ENCODE results near the gene MEAK7. TPM values are rescaled to one million over a fixed set of nuclear protein-coding genes. Genes with fewer than 3 reads are reported as not detected.

MEAK7 gene
- total and polyA plus RNA-seq, 2 of the 8 experiments (the other 6 are each of a cell fraction or from before 2014, with no cell fraction given), result 9.6 to 19.6 TPM

- TF ChIP-seq SUZ12 (IDR thresholded peaks at IDR 0.05; ENCODE audit: low read length) (no peak), POLR2AphosphoS5 (IDR thresholded peaks at IDR 0.05; ENCODE audit: low read depth, low read length) (0 out of 2 replicates have a peak, but pooled peaks have one; percentile 48), BRCA1 (IDR thresholded peaks at IDR 0.05; ENCODE audit: low read depth, low read length) (no peak), BACH1 (IDR thresholded peaks at IDR 0.05; ENCODE audit: low read length) (no peak), TAF7 (optimal IDR thresholded peaks at IDR 0.05; ENCODE audit: borderline replicate concordance, low read depth, low read length) (peak; percentile 65), CTBP2 (IDR thresholded peaks at IDR 0.05; ENCODE audit: borderline replicate concordance, insufficient read depth, insufficient read length, low read length) (no peak), JUN (IDR thresholded peaks at IDR 0.05; ENCODE audit: low read depth, low read length) (no peak), JUND (IDR thresholded peaks at IDR 0.05; ENCODE audit: low read length) (peak; percentile 35; the same call in 1 of the 2 replicates), ATF2 (IDR thresholded peaks at IDR 0.05; ENCODE audit: low read length) (no peak), HDAC6 (IDR thresholded peaks at IDR 0.05; ENCODE audit: low read depth, low read length) (no peak), RFX5 (IDR thresholded peaks at IDR 0.05; ENCODE audit: borderline replicate concordance, low read depth, low read length) (no peak), E2F6 (IDR thresholded peaks at IDR 0.05) (no peak), EP300 (IDR thresholded peaks at IDR 0.05; ENCODE audit: borderline replicate concordance in 1 of 2, low read depth in 2 of 2, low read length in 2 of 2) (0 out of 3 replicates have a peak, but pooled peaks of 1 of the 2 experiments have one; percentile 21), NANOG (IDR thresholded peaks at IDR 0.05; ENCODE audit: insufficient read depth, low read depth, low read length, poor library complexity, severe bottlenecking) (no peak), CHD1 (IDR thresholded peaks at IDR 0.05; ENCODE audit: low read depth, low read length) (no peak), CTCF (IDR thresholded peaks at IDR 0.05; ENCODE audit: control extremely low read depth in 1 of 3, insufficient read depth in 1 of 3, low read depth in 1 of 3, low read length in 3 of 3) (peak in 2 of 3 experiments; percentile 2 to 9; a peak in 2 of 4 replicates), SIX5 (IDR thresholded peaks at IDR 0.05; ENCODE audit: low read depth, low read length) (no peak), KDM4A (IDR thresholded peaks at IDR 0.05; ENCODE audit: low read depth, low read length, severe bottlenecking) (peak; percentile 81)
These were observed at the start of gene MEAK7 (continued) for GRCh38 chr16:84504420-84505248.
